NAMALWA (cell line): ENCODE data around the gene HIVEP2.

Source experiments
- DNase-seq: peaks from one replicate; pipeline ENCODE4 v3.0.0-alpha.2; 2015; ENCODE audit warnings: low spot score

HIVEP2 gene

DNA sequence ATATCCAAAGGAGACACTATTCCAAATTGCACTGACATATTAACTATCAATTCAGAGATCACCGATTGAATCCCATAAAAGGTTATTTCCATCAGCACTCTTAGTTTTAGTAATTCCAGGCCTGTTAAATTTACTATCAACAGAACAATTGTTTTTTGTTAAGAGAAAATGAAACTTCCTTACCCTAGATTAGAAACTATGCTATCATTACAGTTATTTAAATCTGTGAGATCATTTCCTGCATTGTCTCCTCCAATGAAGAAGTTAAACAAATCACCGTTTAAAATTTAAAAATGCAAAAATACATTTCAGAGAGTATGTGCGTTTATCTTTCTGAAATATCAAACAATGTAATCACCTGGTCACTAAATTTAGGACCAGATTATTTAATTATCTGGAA, 57.5 kb downstream of the HIVEP2 start:
- no peak for DNase-seq

GRCh38 chr6:142886431-142887170, 58.4 kb downstream of the HIVEP2 start:
- peak; percentile 91 for DNase-seq

- DNase-seq, result peak; percentile 93
These were observed 59.7 kb downstream of the HIVEP2 start for GRCh38 chr6:142885182-142885867.

GRCh38 chr6:142884214-142885035, 60.6 kb downstream of the HIVEP2 start:
- DNase-seq, result peak; percentile 34

DNA sequence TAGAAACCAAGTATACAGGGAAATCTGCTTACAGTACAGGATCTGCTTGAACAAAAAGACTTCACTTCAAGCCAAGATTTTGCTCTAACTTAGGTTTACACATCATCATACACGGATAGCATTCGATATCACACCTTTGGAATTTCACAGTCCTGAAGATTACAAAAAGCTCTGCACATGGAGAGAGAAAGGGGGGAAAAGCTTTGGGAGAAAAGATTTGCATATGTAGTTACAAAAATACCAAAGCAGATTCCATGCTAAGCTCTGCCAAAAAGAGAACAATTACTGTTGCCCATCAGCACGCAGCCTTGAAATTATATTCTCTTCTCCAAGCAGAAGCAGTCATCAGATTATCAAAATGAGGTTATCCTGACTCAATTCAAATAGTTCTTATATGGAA, 62.0 kb downstream of the HIVEP2 start:
- no peak for DNase-seq

DNA sequence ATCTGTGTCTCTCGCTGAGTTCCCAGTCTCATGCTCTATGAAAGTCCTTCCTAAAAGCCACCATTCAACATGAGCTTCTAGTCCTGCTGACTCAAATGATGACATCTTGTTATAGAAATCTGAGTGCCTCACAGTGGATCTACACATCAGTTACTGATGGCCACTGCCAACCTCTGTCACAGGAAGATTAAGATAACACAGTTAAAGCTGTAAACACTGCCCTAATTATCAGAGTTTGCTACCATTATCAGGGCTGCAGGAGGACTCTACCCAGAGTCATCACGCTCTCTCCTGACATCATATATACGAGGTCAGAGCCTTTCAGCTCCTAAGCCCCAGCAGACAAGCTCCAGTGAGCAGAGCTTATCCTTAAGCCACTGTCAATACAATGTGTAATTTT, 63.2 kb downstream of the HIVEP2 start:
- DNase-seq, result no peak

- DNase-seq, result no peak
These were observed 63.7 kb downstream of the HIVEP2 start for GRCh38 chr6:142881290-142881689.

DNA sequence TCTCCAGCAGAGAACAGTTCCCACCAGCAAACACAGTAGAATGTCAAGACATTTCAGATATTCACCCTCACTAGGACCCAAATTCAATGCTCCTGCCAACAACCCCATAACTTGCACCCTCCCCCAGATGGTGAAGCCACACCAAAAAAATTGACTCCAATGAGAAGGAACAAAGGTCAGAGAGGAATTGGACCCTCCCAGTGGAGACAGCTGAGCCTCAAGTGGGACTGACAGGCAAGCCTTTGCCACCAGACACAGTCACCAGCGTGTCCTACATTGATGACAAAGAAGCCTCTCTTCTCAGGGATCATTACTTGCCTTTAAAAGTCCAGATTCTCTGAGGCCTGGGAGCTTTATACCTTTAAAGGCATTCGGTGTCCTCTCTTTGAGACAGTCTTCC, 64.8 kb downstream of the HIVEP2 start:
- no peak for DNase-seq

- no peak for DNase-seq
These were observed 65.4 kb downstream of the HIVEP2 start for GRCh38 chr6:142879527-142879926.

- DNase-seq, result no peak
These were observed 65.9 kb downstream of the HIVEP2 start for GRCh38 chr6:142879076-142879475.

GRCh38 chr6:142878407-142878806, 66.6 kb downstream of the HIVEP2 start:
- DNase-seq, result no peak

GRCh38 chr6:142874676-142875075, 70.3 kb downstream of the HIVEP2 start:
- no peak for DNase-seq

DNA sequence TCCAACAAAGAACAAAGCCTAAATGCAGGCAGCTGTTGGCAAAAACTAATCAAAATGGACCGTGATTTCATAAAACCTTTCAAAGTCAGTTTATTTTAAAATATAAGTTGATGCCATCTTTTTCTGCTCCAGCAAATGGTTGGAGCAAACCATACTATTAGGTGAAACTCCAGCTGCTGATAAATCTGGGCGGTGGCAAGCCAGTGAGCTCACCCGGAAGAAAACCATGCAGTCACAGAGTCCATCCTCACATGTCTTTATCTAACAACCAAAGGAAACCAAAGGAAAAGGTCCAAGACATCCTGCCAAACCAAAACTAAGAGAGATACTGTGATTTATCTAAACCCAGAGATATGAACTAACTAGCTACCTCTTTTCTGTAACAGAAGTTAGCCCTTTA, 72.6 kb downstream of the HIVEP2 start:
- no peak for DNase-seq

DNA sequence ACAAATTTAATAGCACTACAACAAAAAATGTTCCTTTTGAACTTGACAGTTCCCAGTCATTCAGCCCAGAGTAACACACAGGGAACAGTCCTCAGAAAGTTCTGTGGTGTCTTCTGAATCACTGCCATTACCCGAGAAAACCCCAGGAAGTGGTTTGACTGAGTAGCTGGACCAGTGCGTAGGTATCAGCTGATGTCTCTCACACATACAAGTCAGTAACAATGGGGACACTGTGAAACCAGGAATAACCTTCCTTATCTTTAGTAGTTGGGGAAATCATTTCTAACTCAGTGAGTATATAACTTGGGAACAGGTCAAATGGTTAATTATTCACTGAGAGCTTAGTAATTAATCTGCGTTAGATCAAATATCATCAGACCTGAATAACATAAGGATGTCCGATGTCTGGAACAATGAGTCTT, 73.1 kb downstream of the HIVEP2 start:
- DNase-seq, result peak; percentile 30

GRCh38 chr6:142870787-142871415, 74.1 kb downstream of the HIVEP2 start:
- DNase-seq, result no peak

- no peak for DNase-seq
These were observed 76.1 kb downstream of the HIVEP2 start for GRCh38 chr6:142868917-142869316.

- DNase-seq, result peak; percentile 41
These were observed 76.8 kb downstream of the HIVEP2 start for GRCh38 chr6:142867988-142868812.

DNA sequence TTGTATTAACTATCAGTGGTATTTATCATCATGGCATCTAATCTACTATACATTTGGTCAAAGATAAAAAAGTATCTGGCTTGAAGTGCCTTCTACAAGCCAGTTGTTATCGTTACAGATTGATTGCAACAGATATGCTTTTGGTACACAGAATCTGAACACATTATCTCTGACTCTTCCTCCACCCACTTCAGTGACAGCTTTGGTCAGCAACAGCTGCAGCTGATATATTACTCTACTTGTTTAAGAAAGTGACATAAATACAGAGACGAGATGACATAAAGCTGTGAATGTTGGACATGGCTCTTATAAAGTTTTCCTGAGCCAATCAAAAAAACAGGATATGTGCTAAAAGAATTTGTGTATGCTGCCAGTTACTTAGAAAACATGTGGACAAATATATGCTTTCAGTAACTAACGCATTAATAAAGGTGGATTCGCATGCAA, 77.6 kb downstream of the HIVEP2 start:
- DNase-seq, result peak; percentile 34

GRCh38 chr6:142863981-142864380, 81.0 kb downstream of the HIVEP2 start:
- DNase-seq, result no peak

DNA sequence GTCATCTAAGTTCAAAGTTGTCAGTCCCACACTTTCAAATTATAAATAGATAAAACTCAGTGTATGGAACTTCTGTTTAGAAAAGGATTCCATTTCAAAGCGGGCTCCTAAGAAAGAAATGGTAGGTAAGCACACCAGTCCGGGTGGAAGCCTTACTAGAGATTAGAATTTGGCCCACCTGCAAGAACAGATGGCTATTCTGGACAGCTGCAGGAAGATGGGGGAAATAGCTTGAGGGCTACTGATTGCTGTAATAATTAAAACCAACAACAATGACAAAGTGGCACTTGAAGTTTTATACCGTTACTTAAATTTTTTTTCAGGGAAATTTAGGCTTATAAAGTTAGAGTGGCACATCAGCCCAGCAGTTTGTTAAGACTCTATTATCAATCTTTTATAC, 83.3 kb downstream of the HIVEP2 start:
- peak; percentile 73 for DNase-seq

GRCh38 chr6:142860498-142860897, 84.5 kb downstream of the HIVEP2 start:
- no peak for DNase-seq
